Pancreas (tissue), 10 donors: ENCODE data around the gene FBXO7. TPM values are rescaled to one million over a fixed set of nuclear protein-coding genes. Genes with fewer than 3 reads are reported as not detected.

Experiments used
- ATAC-seq, 4 donors: fragments of 200-7000 bp; cut with Tn5 transposase; one replicate each; pipeline versions ENCODE4 v1.8.0 to v1.9.1; 2020; ENCODE audit warnings: mild to moderate bottlenecking in 4 of 4, moderate library complexity in 4 of 4
- DNase-seq, 6 donors: peaks; one replicate each; pipeline ENCODE4 v3.0.0-alpha.2; 2020
- FAIRE-seq: peaks from 2 replicates; lab custom pipeline; 2012; peaks lifted over from hg19 to GRCh38; lab: Jason Lieb, UNC
- H3K27ac ChIP-seq, 4 donors: fragments of 200-600 bp; sonication (generic); 1 replicate in 3 of 4; 2 replicates in 1 of 4; pipeline versions ENCODE4 v1.5.0 to v1.8.0; 2020
- H3K27me3 ChIP-seq, 4 donors: fragments of 200-600 bp; one replicate each; pipeline ENCODE4 v1.8.0; 2021
- H3K36me3 ChIP-seq, 3 donors: fragments of 200-600 bp; sonication (generic) in 1 of 3; one replicate each; pipeline versions ENCODE4 v1.5.0 to v1.8.0; 2020 to 2021
- H3K4me1 ChIP-seq, 3 donors: fragments of 200-600 bp; one replicate each; pipeline ENCODE4 v1.8.0; 2021
- H3K4me3 ChIP-seq, 4 donors: fragments of 200-600 bp; sonication (generic) in 2 of 4; one replicate each; pipeline versions ENCODE4 v1.5.0 to v1.8.0; 2020 to 2021
- H3K9me3 ChIP-seq, 4 donors: fragments of 200-600 bp; one replicate each; pipeline ENCODE4 v1.8.0; 2021
- CTCF ChIP-seq, 4 donors: fragments of 200-600 bp; sonication (generic) in 3 of 4; IDR thresholded peaks; one replicate each; pipeline versions ENCODE4 v1.5.0 to v1.8.0; 2021; ENCODE audit warnings: antibody characterized with exemption in 4 of 4
- WGBS, 2 donors: extraction: QIAGEN DNeasy Blood & Tissue Kit; methylation state at CpG; one replicate each; pipeline ENCODE4 v1.1.7; 2013; 5-methylcytosine and 5-hydroxymethylcytosine counted together
- intact Hi-C, 3 donors: fragments of 100-400 bp; cut with DNase I; formaldehyde crosslinking; loops; one replicate each; pipeline versions ENCODE4 v1.11.1 to v1.14.2; 2022
- polyA plus RNA-seq, 2 donors: library from polyadenylated mRNA; stranded (reverse); fragments of 200-250 nt; gene quantifications; one replicate each; pipeline ENCODE4 v1.2.3, GENCODE V29; 2013
- total RNA-seq, 6 donors: library from RNA; stranded (reverse); fragmentation: NEBNext Ultra II Directional in 4 of 6; extraction: Animal tissue kit (Norgen Biotek cat#: 25700) in 4 of 6; gene quantifications; one replicate each; pipeline versions ENCODE4 v1.2.1 to v1.2.4, GENCODE V29; 2021 to 2023
- donor health status: healthy with polysubstance abuse.
- donor health status: DM: no; HTN: no; CAD: no; lungs with moderate emphysema.
- donor health status: DM: no; HTN: no; CAD: no.
- donor health status: control.
- donor health status: control.
- donor health status: Bipolar disorder and iron deficiency.
- donor health status: DM: yes; HTN: yes; CAD: no.
- donor health status: DM: no; HTN: no; CAD: no.
- donor health status: DM: no; HTN: no; CAD: no.
- donor health status: DM: yes; HTN: yes; CAD: no.

Gene FBXO7
- total and polyA plus RNA-seq, 8 donors: 22.5 to 57.0 (median 28.7) TPM

- WGBS, 2 donors: 92 to 95% methylated on average over 8 of the region's 8 CpGs
- H3K4me1 ChIP-seq: no peaks in the 10 kb centered on the region
- no peak for ATAC-seq
- H3K27me3 ChIP-seq: no peaks in the 10 kb centered on the region
- no peak for FAIRE-seq
- H3K36me3 ChIP-seq: no peaks in the 10 kb centered on the region
- no peak overlapping the region for H3K27ac ChIP-seq
- intact Hi-C loops: no loop called here
- no peak for DNase-seq
- H3K9me3 ChIP-seq: no peaks in the 10 kb centered on the region
- no peak overlapping the region for H3K4me3 ChIP-seq
- no peak for TF ChIP-seq CTCF (IDR thresholded peaks at IDR 0.05)
Measured at GRCh38 chr22:32517921-32518320, 43.3 kb downstream of the FBXO7 start.

- H3K27me3 ChIP-seq: no peaks in the 10 kb centered on the region
Measured at GRCh38 chr22:32518381-32518780, 43.8 kb downstream of the FBXO7 start.

GRCh38 chr22:32518848-32519247, 44.2 kb downstream of the FBXO7 start:
- no peak for DNase-seq
- TF ChIP-seq CTCF (IDR thresholded peaks at IDR 0.05): no peak
- intact Hi-C loops: no loop called here
- Histone ChIP-seq H3K9me3 (no peaks in the 10 kb centered on the region), H3K27ac (no peak overlapping the region), H3K36me3 (no peaks in the 10 kb centered on the region), H3K4me3 (no peak overlapping the region), H3K27me3 (no peaks in the 10 kb centered on the region), H3K4me1 (no peaks in the 10 kb centered on the region)
- 63 to 64% methylated on average over 5 of the region's 5 CpGs for WGBS, 2 donors
- ATAC-seq: no peak
- FAIRE-seq: no peak

More at GRCh38 chr22:32518381-32518780, 43.8 kb downstream of the FBXO7 start:
- no peaks in the 10 kb centered on the region for H3K9me3 ChIP-seq
- no peaks in the 10 kb centered on the region for H3K4me1 ChIP-seq
- TF ChIP-seq CTCF (IDR thresholded peaks at IDR 0.05): no peak
- H3K4me3 ChIP-seq: no peak overlapping the region
- FAIRE-seq (no peak), DNase-seq (no peak), ATAC-seq (no peak)
- intact Hi-C loops: no loop called here
- H3K27ac ChIP-seq: no peak overlapping the region
- H3K36me3 ChIP-seq: no peaks in the 10 kb centered on the region
- 59 to 70% methylated on average over 1 of the region's 1 CpG for WGBS, 2 donors

GRCh38 chr22:32520612-32521011, 46.0 kb downstream of the FBXO7 start:
- Histone ChIP-seq H3K27ac (no peak overlapping the region), H3K36me3 (no peaks in the 10 kb centered on the region), H3K4me3 (no peak overlapping the region), H3K4me1 (no peaks in the 10 kb centered on the region), H3K27me3 (no peaks in the 10 kb centered on the region), H3K9me3 (no peaks in the 10 kb centered on the region)
- no peak for TF ChIP-seq CTCF (IDR thresholded peaks at IDR 0.05)
- no peak for FAIRE-seq
- WGBS, 2 donors: 72 to 74% methylated on average over 5 of the region's 5 CpGs
- intact Hi-C loops: loop anchor here in 1 of 3 donors (5.0 kb wide), 1 partner anchor 477 kb away; no protein-coding TSS in a partner anchor
- DNase-seq: no peak
- no peak for ATAC-seq

GRCh38 chr22:32522237-32522636, 47.6 kb downstream of the FBXO7 start:
- Histone ChIP-seq H3K27ac (no peak overlapping the region), H3K36me3 (no peaks in the 10 kb centered on the region), H3K4me1 (no peaks in the 10 kb centered on the region), H3K9me3 (no peaks in the 10 kb centered on the region), H3K27me3 (no peaks in the 10 kb centered on the region), H3K4me3 (no peak overlapping the region)
- TF ChIP-seq CTCF (IDR thresholded peaks at IDR 0.05): no peak
- ATAC-seq (no peak), FAIRE-seq (no peak), DNase-seq (no peak)
- intact Hi-C loops: loop anchor here in 1 of 3 donors (5.0 kb wide), 1 partner anchor 475 kb away; no protein-coding TSS in a partner anchor
- WGBS, 2 donors: 32 to 43% methylated on average over 5 of the region's 5 CpGs
